Epithelial cell of proximal tubule (primary cell): ENCODE data around the gene MAGI2. TPM values are rescaled to one million over a fixed set of nuclear protein-coding genes. Genes with fewer than 3 reads are reported as not detected.

Experiments
- DNase-seq: peaks from one replicate; pipeline ENCODE4 v3.0.0-alpha.2; 2011; ENCODE audit warnings: low read depth
- H3K4me3 ChIP-seq: 2 replicates; pipeline ENCODE4 v1.5.1; 2011; ENCODE audit warnings: low read depth, mild to moderate bottlenecking, low read length
- total RNA-seq: library from RNA; depleted of rRNA; stranded (reverse); fragments of >200 nt; gene quantifications from 2 replicates; pipeline ENCODE4 v1.2.3, GENCODE V29; 2015
- TF ChIP-seq, protein P1 (sequence below): conservative IDR thresholded peaks from 2 replicates; pipeline ENCODE4 v1.5.1; 2012; ENCODE audit warnings: low read depth, mild to moderate bottlenecking, low read length

The MAGI2 gene
- total RNA-seq, 1 donor from 2014 or later: 0.92 TPM

DNA sequence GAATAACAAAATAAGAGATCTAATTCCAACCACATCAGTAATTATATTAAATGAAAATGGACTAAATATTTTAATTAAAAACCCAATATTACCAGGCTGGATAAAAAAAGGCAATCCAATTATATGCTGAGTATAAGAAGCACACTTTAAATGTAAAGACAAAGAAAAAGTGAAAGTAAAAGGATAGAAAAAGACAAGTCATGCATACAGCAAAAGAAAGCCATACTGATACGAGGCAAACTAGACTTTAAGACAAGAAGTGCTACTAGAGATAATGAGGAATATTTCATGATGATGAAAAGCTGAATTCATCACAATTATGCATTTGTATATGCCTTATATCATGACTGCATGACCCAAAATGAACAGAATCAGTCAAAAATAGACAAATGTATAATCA is 1026.3 kb downstream of the MAGI2 start:
- DNase-seq: no peak
- TF ChIP-seq, protein P1, sequence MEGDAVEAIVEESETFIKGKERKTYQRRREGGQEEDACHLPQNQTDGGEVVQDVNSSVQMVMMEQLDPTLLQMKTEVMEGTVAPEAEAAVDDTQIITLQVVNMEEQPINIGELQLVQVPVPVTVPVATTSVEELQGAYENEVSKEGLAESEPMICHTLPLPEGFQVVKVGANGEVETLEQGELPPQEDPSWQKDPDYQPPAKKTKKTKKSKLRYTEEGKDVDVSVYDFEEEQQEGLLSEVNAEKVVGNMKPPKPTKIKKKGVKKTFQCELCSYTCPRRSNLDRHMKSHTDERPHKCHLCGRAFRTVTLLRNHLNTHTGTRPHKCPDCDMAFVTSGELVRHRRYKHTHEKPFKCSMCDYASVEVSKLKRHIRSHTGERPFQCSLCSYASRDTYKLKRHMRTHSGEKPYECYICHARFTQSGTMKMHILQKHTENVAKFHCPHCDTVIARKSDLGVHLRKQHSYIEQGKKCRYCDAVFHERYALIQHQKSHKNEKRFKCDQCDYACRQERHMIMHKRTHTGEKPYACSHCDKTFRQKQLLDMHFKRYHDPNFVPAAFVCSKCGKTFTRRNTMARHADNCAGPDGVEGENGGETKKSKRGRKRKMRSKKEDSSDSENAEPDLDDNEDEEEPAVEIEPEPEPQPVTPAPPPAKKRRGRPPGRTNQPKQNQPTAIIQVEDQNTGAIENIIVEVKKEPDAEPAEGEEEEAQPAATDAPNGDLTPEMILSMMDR: no peak
- no peak overlapping the region for H3K4me3 ChIP-seq

DNA sequence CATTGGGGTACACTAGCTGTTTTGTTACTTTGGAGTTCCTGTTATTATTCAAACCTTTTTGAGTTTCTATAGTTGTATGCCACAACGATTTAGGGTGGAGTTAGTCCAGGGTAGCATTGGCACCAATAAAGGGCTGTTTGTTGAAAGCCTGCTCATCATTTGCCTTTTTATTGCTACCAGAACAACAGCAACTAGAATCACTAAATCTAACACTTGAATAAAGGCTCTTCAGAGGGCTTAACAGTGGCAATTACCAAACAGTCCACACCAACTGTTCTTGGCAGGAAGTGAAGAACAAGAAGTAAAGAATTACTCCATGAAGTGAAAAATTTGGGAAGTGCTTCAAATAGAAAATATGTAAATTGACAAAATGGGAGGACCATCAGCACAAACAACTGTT is 1033.5 kb downstream of the MAGI2 start:
- TF ChIP-seq, protein P1: no peak
- no peak for DNase-seq
- no peak overlapping the region for H3K4me3 ChIP-seq

DNA sequence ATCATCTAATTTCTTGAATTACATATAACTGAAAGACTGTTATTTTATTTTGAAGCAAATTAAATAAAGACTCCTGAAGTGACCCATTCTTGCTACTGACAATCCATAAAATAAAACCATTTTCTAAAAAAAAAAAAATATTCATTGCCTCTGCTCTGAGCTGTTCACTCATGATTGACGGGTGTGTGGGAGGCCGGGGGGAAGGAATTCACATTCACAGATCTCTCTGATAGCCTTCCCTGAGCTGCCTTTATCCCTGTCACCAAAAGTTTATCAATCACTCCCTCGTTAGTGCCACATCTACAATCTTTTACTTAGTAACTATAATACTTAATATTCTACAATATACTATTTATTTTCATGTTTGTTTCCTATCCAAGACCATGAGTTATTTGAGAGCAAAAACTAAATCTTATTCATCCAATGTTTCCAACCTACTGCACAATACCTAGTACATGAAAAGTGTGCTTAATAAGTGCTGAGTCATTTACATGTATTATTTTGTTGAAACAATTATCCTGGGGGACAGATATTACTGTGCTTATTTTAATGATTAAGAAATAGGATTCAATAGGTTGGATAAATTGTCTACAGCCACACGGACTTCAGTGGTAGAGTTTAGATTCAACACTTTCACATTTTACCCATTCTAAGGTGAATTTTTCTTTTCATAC is 1036.2 kb downstream of the MAGI2 start:
- DNase-seq: no peak
- TF ChIP-seq, protein P1: no peak
- no peak overlapping the region for H3K4me3 ChIP-seq

DNA sequence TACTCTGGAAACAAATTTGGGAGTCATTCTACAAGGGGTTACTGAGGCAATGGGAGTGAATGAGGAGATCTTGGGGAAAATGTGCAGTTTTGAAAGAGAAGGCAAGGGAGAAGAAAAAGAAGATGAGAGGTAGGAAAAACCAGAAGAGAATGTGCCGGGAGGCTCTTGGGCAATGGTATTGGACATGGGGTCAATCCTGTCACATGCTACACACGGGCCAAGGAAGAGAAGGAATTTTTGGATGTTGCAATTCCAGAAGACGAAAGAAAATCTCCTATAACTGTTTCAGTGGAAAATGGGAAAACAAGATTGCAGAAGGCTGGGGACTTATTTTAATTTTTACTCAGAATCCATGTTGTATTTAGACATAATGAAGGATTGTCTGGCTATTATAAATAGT is 1039.9 kb downstream of the MAGI2 start:
- TF ChIP-seq, protein P1: no peak
- no peak for DNase-seq

DNA sequence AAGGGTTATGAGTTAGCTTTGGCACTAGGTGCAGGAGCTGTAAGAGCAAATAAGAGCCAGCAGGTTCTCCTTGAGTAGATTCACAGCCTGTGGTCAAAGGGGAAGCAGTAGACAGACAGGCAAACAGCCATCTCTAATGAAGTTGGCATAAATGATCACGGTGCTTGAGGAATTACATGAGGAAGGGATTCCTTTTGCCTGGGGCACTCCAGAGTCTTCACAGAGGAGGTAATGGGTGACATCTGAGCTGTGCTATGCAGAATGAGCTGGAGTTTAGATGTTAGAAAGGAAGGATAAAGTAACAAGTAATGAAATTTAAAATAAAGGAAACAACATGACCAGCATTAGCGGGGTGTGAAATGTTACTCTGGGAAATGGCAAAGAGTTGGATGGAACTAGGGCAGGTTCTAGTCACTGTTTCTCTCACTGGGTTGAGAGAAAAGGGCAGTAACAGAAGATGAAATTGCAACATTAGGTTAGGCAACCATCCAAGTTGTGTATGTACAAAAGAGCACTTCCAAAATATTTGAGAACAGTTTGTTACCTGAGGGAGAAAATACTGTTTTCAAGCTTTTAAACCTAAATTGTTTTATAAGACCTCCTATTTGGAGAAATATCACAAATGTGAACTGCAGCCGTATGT is 1041.1 kb downstream of the MAGI2 start:
- TF ChIP-seq, protein P1: no peak
- no peak for DNase-seq
- H3K4me3 ChIP-seq: no peak overlapping the region

More for the DNA sequence above, 1039.9 kb downstream of the MAGI2 start:
- no peak overlapping the region for H3K4me3 ChIP-seq

DNA sequence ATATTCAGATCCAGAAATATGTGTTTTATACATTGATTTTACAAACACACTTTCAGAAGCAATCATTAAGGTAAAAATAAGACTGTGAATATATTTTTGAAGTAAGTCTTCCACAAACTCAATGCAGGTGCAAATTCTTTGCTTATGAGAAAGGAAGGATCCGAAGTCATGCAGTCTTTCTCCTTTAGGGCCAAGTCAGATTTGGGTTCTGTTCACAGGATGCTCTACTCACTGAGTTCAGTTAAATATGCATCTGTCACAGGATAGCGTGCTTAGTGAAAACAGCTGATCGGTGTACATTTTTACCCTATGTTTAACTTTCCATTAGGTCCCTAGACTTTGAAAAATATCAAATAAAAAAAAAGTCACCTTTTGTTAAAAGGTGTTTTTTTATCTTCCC is 1046.4 kb downstream of the MAGI2 start:
- TF ChIP-seq, protein P1: no peak
- no peak overlapping the region for H3K4me3 ChIP-seq
- no peak for DNase-seq

DNA sequence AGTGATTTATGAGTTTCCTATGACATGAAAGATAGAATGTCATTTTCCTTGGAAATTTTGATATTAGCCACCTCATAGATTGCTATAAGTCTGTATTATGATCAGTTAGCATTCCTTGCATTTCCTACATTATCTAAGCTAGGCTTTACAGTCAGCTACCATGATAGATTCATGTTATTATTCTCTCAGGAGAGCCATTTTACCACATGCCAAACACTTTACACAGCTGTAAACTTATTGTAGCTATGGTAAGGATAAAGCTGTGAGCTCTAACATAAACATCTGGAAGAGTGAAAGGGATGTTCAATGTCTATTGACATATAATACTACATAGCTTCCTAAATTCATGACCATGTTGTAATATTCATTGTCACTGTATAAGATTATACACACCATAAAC is 1046.9 kb downstream of the MAGI2 start:
- no peak for DNase-seq
- TF ChIP-seq, protein P1: no peak
- H3K4me3 ChIP-seq: no peak overlapping the region
